Measurements from ENCODE around the gene BCAS1.

BCAS1 gene

DNA sequence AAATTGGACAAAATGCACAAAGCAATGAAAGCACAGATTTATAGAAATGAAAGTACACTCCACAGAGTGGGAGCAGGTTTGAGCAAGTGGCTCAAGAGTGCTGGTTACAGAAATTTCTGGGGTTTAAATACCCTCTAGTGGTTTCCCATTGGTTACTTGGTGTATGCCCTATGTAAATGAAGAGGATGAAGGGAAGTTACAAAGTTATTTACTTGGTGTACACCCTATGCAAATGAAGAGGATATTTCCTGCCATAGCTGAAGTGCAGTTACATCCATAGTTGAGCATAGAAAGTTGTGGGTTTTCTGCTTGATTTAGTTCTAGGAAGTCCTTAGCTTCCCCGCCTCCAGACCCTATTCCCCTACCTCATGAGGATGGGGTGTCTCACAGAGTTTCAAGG is 22.7 kb downstream of the BCAS1 start:
- DNase-seq (ENCODE audit: low read depth) = no peak

DNA sequence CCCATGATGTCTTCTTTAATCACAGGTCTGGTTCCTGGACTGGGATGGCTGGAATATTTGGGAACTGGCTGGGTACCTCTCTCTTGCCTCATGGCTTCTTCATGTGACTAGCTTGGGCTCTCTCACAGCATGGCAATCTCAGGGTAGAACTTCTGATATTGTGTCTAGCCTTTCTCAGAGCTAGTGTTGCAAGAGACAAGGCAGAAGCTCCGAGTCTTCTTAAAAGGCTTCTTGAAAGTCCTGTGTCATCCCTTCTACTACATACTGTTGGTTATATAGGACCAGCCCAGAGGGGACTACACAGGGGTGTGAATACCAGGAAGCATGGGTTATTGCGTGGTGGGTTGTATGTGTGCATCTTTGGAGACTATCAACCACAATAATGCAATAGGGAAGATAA is 23.3 kb downstream of the BCAS1 start:
- no peak for DNase-seq (ENCODE audit: low read depth)

DNA sequence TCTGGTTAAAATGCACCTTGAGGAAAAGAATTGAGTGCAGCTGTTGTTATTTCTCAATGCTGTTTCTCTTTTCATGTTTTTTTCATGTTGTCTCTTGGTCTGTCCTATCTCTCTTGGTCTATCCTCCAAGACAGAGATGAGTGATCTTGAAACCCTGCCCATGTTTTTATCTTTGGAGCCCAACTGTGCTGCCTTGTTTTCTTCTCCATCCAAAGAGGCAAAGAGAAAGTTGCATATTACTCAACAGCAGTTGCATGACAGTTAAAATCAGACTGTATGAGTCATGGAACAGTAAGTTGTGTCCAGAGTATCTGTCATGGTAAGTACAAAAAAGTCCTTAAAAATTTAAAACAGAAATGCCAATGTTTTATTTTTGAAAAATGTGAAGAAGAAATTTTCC is 26.2 kb downstream of the BCAS1 start:
- no peak for DNase-seq (ENCODE audit: low read depth)

DNA sequence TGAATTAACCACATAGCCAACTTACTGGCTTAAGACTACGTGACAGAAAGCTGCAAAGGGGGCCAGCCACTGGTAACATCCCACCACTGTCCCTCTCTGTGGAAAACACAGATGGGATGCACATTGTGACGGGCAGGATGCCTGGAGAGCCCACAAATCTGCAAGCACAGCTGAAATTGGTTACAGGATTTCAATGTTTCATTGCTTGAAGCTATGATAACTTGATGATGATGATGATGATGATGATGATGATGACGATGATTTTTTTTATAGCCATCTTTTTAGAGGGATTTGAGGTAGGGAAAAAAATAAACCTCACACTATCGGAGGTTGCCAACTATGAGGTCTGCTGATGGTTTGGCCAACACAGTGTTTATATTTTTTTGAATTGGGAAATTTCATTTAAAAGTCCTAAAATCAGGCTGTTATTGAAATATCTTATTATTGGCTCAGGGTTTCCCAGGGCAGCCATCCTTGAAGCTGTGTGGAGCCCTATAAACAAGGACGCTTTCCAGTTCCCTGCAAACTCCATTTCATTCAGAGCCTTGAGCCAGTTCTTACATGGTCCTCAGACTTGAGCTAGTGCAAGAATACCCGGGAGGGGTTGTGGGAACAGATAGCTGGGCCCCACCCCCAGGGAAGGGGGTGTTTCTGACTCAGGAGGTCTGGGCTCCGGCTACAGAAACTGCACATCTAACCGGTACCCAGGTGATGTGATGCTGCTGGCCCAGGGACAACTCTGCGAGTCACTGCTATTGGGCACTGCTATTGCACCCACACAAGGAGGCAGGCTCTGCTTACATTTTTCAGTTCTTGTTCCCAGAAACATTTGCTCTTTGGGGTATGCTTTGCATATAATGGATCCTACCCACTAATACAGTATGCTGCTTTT is 27.1 kb downstream of the BCAS1 start:
- no peak for DNase-seq (ENCODE audit: low read depth)

DNA sequence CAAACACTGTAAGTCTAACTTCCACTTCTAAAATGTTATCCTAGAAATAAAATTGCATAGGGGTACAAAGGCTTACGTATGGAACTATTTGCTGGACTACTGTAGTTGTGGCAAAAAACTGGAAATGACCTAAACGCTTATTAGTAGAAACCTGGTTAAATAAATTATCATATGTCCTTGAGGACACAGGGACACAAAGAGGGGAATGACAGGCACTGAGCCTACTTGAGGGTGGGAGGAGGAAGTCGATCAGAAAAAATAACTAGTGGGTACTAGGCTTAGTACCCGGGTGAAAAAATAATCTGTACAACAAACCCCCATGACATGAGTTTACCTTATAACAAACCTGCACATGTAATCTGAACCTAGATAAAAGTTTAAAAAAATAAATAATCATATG is 28.4 kb downstream of the BCAS1 start:
- no peak for DNase-seq (ENCODE audit: low read depth)

DNA sequence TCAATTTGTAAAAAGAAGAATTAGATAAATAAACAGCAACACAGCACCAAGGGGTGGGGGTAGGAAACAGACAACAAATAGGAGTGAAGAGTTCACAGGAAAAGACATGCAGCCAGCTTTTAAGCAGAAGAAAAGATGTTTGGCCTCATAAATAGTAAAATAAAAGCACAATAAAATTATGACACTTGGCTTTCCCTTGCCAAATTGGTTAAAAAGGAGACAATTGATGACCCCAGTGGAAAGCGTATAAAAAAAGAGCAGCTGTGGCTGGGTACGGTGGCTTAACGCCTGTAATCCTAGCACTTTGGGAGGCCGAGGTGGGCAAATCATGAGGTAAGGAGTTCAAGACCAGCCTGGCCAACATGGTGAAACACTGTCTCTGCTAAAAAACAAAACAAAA is 29.1 kb downstream of the BCAS1 start:
- DNase-seq (ENCODE audit: low read depth) = no peak

GRCh38 chr20:54040531-54040930 is 29.9 kb downstream of the BCAS1 start:
- DNase-seq (ENCODE audit: low read depth) = no peak

- no peak for DNase-seq (ENCODE audit: low read depth)
Measured at GRCh38 chr20:54038961-54039360, 31.4 kb downstream of the BCAS1 start.

DNA sequence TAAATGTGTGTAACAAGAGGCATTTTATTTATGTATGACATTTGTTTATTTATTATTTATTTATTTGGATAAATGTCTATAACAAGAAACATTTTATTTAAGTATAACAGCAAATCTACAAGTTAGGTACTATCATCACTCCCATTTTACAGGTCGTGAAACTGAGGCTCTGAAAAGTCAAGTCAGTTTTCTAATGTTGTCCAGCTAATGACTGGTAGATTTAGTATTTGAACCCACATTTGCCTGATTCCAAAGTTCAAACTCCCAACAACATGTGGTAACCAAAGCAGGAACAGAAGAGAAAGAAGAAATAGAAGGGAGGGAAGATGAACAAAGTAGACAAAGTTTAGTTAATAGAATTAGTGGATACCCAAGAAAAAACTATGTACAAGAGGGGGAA is 32.9 kb downstream of the BCAS1 start:
- no peak for DNase-seq (ENCODE audit: low read depth)

GRCh38 chr20:54029643-54030042 is 40.8 kb downstream of the BCAS1 start:
- no peak for DNase-seq (ENCODE audit: low read depth)

- no peak for DNase-seq (ENCODE audit: low read depth)
Measured at GRCh38 chr20:54029176-54029575, 41.2 kb downstream of the BCAS1 start.

- no peak for DNase-seq (ENCODE audit: low read depth)
Measured at GRCh38 chr20:54028276-54029011, 42.0 kb downstream of the BCAS1 start.

GRCh38 chr20:54027704-54028103 is 42.7 kb downstream of the BCAS1 start:
- no peak for DNase-seq (ENCODE audit: low read depth)

DNA sequence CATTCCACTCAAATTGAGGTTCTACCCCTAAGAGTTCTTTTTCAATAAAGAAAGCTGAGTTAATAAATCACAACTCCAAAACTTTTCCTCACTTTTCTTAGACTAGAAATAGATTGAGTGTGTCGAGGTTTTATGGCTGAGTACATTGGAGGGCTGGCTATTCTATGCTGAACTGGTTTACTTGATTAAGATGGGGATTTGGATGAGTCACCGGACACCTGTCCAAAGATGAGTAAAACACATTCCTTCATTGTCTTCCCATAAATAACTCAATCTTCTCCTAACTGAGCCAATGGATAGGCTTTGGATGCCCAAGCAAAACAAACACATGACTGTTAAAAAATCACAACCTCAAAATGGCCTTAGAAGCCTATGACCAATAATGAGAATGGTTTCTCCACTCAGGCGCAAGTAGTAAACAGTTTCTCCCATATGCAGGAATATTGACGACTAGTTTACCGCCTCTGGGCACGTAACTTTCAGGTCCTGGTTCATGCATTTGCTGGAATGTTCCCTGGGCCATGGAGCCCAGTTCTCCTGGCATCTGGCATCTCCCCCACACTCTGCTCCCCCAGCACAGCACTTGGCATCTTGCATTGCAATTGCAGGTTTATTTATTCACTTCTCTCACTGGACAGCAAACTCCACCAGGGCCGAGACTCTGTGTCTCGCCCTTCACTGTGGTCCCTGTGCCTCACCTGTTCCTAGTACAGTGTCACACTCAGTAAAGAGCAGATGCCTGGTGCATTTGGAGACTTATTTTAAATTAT is 43.9 kb downstream of the BCAS1 start:
- DNase-seq (ENCODE audit: low read depth) = no peak

GRCh38 chr20:54025251-54025771 is 45.1 kb downstream of the BCAS1 start:
- no peak for DNase-seq (ENCODE audit: low read depth)

- DNase-seq (ENCODE audit: low read depth) = no peak
Measured at GRCh38 chr20:54023406-54023805, 47.0 kb downstream of the BCAS1 start.

GRCh38 chr20:54021446-54022235 is 48.8 kb downstream of the BCAS1 start:
- no peak for DNase-seq (ENCODE audit: low read depth)

GRCh38 chr20:54020868-54021267 is 49.5 kb downstream of the BCAS1 start:
- DNase-seq (ENCODE audit: low read depth) = no peak

GRCh38 chr20:54020348-54020747 is 50.0 kb downstream of the BCAS1 start:
- DNase-seq (ENCODE audit: low read depth) = no peak

DNA sequence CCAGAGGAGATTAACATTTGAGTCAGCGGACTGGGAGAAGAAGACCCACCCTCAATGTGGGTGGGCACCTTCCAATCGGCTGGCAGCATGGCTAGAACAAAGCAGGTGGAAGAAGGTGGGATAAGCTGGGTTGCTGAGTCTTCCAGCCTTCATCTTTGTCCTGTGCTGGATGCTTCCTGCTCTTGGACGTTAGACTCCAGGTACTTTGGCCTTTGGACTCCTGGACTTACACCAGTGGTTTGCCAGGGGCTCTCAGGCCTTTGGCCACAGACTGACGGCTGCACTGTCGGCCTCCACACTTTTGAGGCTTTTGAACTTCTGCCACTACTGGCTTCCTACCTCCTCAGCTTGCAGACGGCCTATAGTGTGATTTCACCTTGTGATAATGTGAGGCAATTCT is 50.8 kb downstream of the BCAS1 start:
- DNase-seq (ENCODE audit: low read depth) = no peak

GRCh38 chr20:54019127-54019526 is 51.3 kb downstream of the BCAS1 start:
- DNase-seq (ENCODE audit: low read depth) = no peak

- DNase-seq (ENCODE audit: low read depth) = no peak
Measured at GRCh38 chr20:54017846-54018245, 52.5 kb downstream of the BCAS1 start.
